WTC11 (cell line): ENCODE measurements around the gene RASA4B.
"Not testable (repeated sequence)": the region's sequence is repeated elsewhere in the genome, so short reads cannot be mapped to it uniquely, and the experiment has no call there.

Source experiments
- ARID4B ChIP-seq: sonication (generic); formaldehyde crosslinking; IDR thresholded peaks from 2 replicates; pipeline ENCODE4 v1.8.0; 2023; ENCODE audit warnings: missing genetic modification reagents, mild to moderate bottlenecking, borderline replicate concordance
- ATF2 ChIP-seq: sonication (generic); formaldehyde crosslinking; IDR thresholded peaks from 2 replicates; pipeline ENCODE4 v1.8.1; 2022; ENCODE audit warnings: low read depth, missing genetic modification reagents, borderline replicate concordance
- CTCF ChIP-seq: fragments of 200-600 bp; IDR thresholded peaks from 2 replicates; pipeline ENCODE4 v1.8.0; 2022; ENCODE audit warnings: antibody characterized with exemption
- E2F5 ChIP-seq: sonication (generic); formaldehyde crosslinking; IDR thresholded peaks from 2 replicates; pipeline ENCODE4 v1.8.1; 2022; ENCODE audit warnings: mild to moderate bottlenecking, moderate library complexity, missing genetic modification reagents
- IRF2 ChIP-seq: sonication (generic); formaldehyde crosslinking; IDR thresholded peaks from 2 replicates; pipeline ENCODE4 v1.8.0; 2022; ENCODE audit warnings: low read depth, missing genetic modification reagents, borderline replicate concordance
- JUN ChIP-seq: sonication (generic); formaldehyde crosslinking; IDR thresholded peaks from 2 replicates; pipeline ENCODE4 v1.8.0; 2023; ENCODE audit warnings: mild to moderate bottlenecking, missing genetic modification reagents
- USF1 ChIP-seq: sonication (generic); formaldehyde crosslinking; IDR thresholded peaks from 2 replicates; pipeline ENCODE4 v1.8.0; 2022; ENCODE audit warnings: mild to moderate bottlenecking, missing genetic modification reagents
- ZNF232 ChIP-seq: sonication (generic); formaldehyde crosslinking; IDR thresholded peaks from 2 replicates; pipeline ENCODE4 v1.8.0; 2022; ENCODE audit warnings: mild to moderate bottlenecking, missing genetic modification reagents

GRCh38 chr7:102474736-102475435 is 42.7 kb downstream of the RASA4B start:
- not testable (repeated sequence) for TF ChIP-seq CTCF; USF1 (CRISPR knock-in tag); IRF2; E2F5 (CRISPR knock-in tag); JUN (CRISPR knock-in tag); ARID4B (CRISPR knock-in tag); ZNF232 (CRISPR knock-in tag); ATF2 (CRISPR knock-in tag)
